RCC 7860 (cell line): ENCODE measurements around the gene P2RX2.
A peak's percentile ranks its signal among the peaks of the same experiment; 100 is the strongest.
"Not testable (repeated sequence)": the region's sequence is repeated elsewhere in the genome, so short reads cannot be mapped to it uniquely, and the experiment has no call there.

Experiments
- DNase-seq: peaks from one replicate; pipeline ENCODE4 v3.0.0-alpha.2; 2015; ENCODE audit warnings: low spot score
- FAIRE-seq: peaks from 2 replicates; lab custom pipeline; 2012; peaks lifted over from hg19 to GRCh38; lab: Jason Lieb, UNC

P2RX2 gene

DNA sequence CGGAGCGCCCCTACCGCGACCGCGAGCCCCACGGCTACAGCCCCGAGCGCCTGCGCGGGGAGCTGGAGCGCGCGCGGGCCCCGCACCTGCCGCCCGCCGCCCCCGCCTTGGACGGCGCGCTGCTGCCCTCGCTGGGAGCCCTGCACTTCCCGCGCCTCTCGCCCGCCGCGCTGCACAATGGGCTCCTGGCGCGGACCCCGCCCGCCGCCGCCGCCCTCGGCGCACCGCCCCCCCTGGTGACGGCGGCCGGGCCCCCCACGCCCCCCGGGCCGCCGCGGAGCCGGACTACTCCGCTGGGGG lies 35.2 kb upstream of the P2RX2 start:
- DNase-seq, result no peak
- FAIRE-seq, result no peak

GRCh38 chr12:132583736-132584135 lies 34.8 kb upstream of the P2RX2 start:
- no peak for FAIRE-seq

DNA sequence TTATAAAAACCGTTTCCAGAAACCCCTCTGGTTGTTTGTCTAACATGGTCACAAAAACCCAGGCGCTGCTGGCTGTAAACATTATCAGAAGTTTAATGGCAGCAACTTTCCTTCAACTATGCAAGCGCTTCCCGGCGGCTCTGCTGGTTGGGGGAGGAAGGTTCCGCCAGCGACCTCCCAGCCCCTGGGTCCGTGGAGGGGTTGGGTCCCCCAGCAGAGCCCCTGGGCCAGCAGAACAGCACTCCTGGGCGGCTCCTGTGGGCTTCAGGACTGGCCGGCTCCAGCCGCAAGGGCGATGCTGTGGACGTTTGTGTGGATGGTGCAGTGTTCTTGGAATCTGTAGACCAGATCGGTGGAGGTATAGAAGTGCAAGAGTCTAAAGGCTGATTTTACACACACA lies 34.1 kb upstream of the P2RX2 start:
- no peak for DNase-seq
- FAIRE-seq, result no peak

More at GRCh38 chr12:132583736-132584135, 34.8 kb upstream of the P2RX2 start:
- DNase-seq, result no peak

GRCh38 chr12:132585177-132585576 lies 33.4 kb upstream of the P2RX2 start:
- FAIRE-seq (no peak), DNase-seq (no peak)

GRCh38 chr12:132586929-132587328 lies 31.6 kb upstream of the P2RX2 start:
- DNase-seq (no peak), FAIRE-seq (no peak)

- DNase-seq (no peak), FAIRE-seq (no peak)
Measured at GRCh38 chr12:132587781-132588180, 30.8 kb upstream of the P2RX2 start.

GRCh38 chr12:132588319-132588718 lies 30.3 kb upstream of the P2RX2 start:
- DNase-seq, result no peak
- FAIRE-seq, result no peak

GRCh38 chr12:132588821-132589669 lies 29.5 kb upstream of the P2RX2 start:
- FAIRE-seq (no peak), DNase-seq (no peak)

DNA sequence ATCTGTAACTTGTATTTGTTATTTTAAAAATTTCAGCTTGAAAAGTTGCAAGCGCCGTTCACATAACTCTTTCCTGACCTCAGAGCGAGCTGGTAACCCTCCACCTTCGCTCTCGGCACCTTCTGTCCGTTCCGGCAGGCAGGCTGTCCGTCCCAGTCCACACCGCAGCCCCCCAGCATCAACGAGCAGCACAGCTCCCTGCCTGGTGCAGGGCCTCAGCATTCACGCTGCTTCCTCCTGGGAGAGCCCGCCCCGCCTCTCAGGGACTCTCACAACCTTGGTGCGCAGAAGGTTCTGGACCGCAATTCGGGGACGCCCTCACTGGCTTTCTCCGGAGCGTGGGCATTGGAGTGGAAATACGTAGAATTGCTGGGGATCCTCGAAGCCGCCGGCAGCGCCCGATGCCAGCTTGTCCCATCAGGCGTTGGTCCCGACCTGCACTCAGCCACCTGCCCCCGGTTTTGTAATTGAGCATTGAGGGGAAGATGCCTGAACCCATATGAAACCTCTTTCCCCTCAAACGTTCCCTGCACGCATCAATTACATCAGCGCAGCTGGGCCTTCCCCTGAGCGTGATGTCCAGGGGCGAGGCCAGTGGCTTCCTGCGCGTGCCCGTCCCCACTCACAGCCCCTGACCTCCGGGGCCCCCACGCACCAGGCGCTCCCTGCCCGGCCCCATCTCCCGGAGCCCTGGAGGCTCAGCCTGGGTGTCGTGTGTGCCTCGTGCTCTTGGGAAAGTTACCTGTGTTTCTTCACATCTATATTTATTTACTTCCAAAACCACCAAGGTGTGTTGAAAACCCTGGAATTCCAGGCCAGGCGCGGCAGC lies 27.3 kb upstream of the P2RX2 start:
- no peak for DNase-seq
- FAIRE-seq, result no peak

DNA sequence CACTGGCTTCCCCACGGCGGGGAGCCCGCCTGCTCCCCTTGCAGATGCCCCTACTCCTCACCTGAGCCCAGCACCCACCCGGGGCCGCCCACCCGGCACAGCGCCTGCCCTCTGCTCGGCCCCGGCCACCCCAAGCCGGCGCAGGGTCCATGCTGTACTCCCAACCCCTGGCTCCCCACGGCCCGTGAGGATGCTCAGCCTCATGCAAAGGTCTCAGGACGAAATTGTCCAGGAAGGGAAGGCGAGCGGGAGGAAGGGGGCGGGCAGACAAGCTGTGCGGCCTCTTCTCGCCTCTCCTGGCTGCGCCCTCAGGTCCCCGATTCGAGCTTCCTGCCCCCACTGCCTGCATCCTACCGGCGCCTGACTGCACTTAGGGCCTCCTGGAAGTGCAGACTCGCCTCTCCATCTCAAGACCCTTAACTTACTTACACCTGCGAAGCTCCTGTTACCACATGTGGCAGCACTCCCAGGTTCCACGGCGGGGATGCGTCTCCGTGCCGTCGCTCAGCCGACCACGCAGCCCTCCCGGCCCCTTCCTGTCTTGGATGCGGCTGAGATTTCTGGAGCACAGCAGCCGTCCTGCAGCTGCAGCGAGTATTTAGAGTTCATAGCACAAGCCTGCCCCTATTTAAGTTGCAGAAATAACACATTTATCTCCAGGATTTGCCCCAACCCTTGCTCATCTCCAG lies 26.1 kb upstream of the P2RX2 start:
- FAIRE-seq, result no peak
- no peak for DNase-seq

- DNase-seq (no peak), FAIRE-seq (no peak)
Measured at GRCh38 chr12:132593071-132593470, 25.5 kb upstream of the P2RX2 start.

- DNase-seq, result no peak
- no peak for FAIRE-seq
Measured at GRCh38 chr12:132593521-132593920, 25.1 kb upstream of the P2RX2 start.

GRCh38 chr12:132593938-132594358 lies 24.6 kb upstream of the P2RX2 start:
- DNase-seq, result peak; percentile 36
- FAIRE-seq, result no peak

GRCh38 chr12:132595183-132595582 lies 23.4 kb upstream of the P2RX2 start:
- DNase-seq, result no peak
- FAIRE-seq, result no peak

- DNase-seq, result peak; percentile 20
- no peak for FAIRE-seq
Measured at GRCh38 chr12:132596016-132596415, 22.6 kb upstream of the P2RX2 start.

GRCh38 chr12:132597333-132598316 lies 21.0 kb upstream of the P2RX2 start:
- FAIRE-seq, result no peak

DNA sequence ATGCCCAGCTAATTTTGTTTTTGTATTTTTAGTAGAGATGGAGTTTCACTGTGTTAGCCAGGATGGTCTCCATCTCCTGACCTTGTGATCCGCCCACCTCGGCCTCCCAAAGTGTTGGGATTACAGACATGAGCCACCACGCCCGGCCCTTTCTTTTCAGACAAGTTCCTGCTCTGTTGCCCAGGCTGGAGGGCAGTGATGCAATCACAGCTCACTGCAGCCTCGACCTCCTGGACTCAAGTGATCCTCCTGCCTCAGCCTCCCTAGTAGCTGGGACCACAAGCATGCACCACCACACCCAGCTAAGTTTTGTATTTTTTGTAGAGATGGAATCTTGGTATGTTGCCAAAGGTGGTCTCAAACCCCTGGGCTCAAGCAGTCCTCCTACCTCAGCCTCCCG lies 19.1 kb upstream of the P2RX2 start:
- not testable (repeated sequence) for FAIRE-seq, DNase-seq

More at GRCh38 chr12:132597333-132598316, 21.0 kb upstream of the P2RX2 start:
- DNase-seq, result no peak

- DNase-seq, result peak; percentile 26
- no peak for FAIRE-seq
Measured at GRCh38 chr12:132600048-132601032, 18.2 kb upstream of the P2RX2 start.
